Stimulated activated CD8-positive, alpha-beta memory T cell treated with anti-CD3 and anti-CD28 coated beads, Interleukin-12 subunit alpha, Interleukin-12 subunit beta, amount 100 ng/mL, for 24 hours (primary cell): ENCODE results near the gene SMARCD3.

Source experiments
- DNase-seq: peaks from one replicate; pipeline ENCODE4 v3.0.0-alpha.2; 2020; ENCODE audit errors: extremely low read depth

SMARCD3 gene

GRCh38 chr7:151247611-151248345 lies 716 bp downstream of the SMARCD3 start:
- no peak for DNase-seq

- no peak for DNase-seq
These were observed 1.5 kb downstream of the SMARCD3 start for GRCh38 chr7:151246851-151247580.

GRCh38 chr7:151246102-151246850 lies 2.2 kb downstream of the SMARCD3 start:
- no peak for DNase-seq

- DNase-seq: no peak
These were observed 3.0 kb downstream of the SMARCD3 start for GRCh38 chr7:151245360-151246101.

GRCh38 chr7:151244841-151245346 lies 3.6 kb downstream of the SMARCD3 start:
- no peak for DNase-seq

GRCh38 chr7:151244196-151244840 lies 4.2 kb downstream of the SMARCD3 start:
- no peak for DNase-seq

GRCh38 chr7:151243408-151244195 lies 4.9 kb downstream of the SMARCD3 start:
- DNase-seq: no peak

- no peak for DNase-seq
These were observed 5.5 kb downstream of the SMARCD3 start for GRCh38 chr7:151243045-151243349.

- no peak for DNase-seq
These were observed 6.1 kb downstream of the SMARCD3 start for GRCh38 chr7:151242159-151243044.

GRCh38 chr7:151241755-151242096 lies 6.8 kb downstream of the SMARCD3 start:
- no peak for DNase-seq

- DNase-seq: no peak
These were observed 7.3 kb downstream of the SMARCD3 start for GRCh38 chr7:151240942-151241754.

GRCh38 chr7:151240536-151240935 lies 8.0 kb downstream of the SMARCD3 start:
- no peak for DNase-seq

GRCh38 chr7:151239837-151240459 lies 8.5 kb downstream of the SMARCD3 start:
- DNase-seq: no peak

- no peak for DNase-seq
These were observed 9.3 kb downstream of the SMARCD3 start for GRCh38 chr7:151238924-151239836.

GRCh38 chr7:151238190-151238810 lies 10.2 kb downstream of the SMARCD3 start:
- DNase-seq: no peak

GRCh38 chr7:151237244-151238189 lies 11.0 kb downstream of the SMARCD3 start:
- no peak for DNase-seq
